ENCODE measurements around the gene EPB41L4A.

- TF ChIP-seq CTCF (IDR thresholded peaks at IDR 0.05) (no peak), EP300 (IDR thresholded peaks at IDR 0.05) (no peak), POLR2A (IDR thresholded peaks at IDR 0.05) (no peak), POLR2AphosphoS5 (IDR thresholded peaks at IDR 0.05) (peak; percentile 60 to 89 (median 64))
These were observed 190.4 kb downstream of the EPB41L4A start for GRCh38 chr5:112228667-112229066.

All from stomach (tissue), 4 donors.